ENCODE data around the gene CNST. TPM values are rescaled to one million over a fixed set of nuclear protein-coding genes. Genes with fewer than 3 reads are reported as not detected.

The CNST gene
- total RNA-seq, 1 experiment from 2014 or later: 9.1 TPM

GRCh38 chr1:246669659-246670058 lies 103.4 kb downstream of the CNST start:
- intact Hi-C loops (cut with micrococcal nuclease; ENCODE audit: unreplicated experiment): no loop called here
- H3F3A ChIP-seq (ENCODE audit: insufficient read depth, low read depth): no peaks in the 10 kb centered on the region
- ChIA-PET POLR2A (ENCODE audit: unreplicated experiment) (no interaction called here), CTCF (no interaction called here)
- DNase-seq: no peak
- no peaks in the 10 kb centered on the region for H3K9me2 ChIP-seq (ENCODE audit: insufficient read depth)
- no peaks in the 10 kb centered on the region for H3K4me1 ChIP-seq (replicated peaks; ENCODE audit: insufficient read depth)
- no peaks in the 10 kb centered on the region for H3K79me2 ChIP-seq (ENCODE audit: low read depth)
- no peak overlapping the region for H3K27ac ChIP-seq
- H3K4me3 ChIP-seq: no peak overlapping the region
- TF ChIP-seq CTCF (conservative IDR thresholded peaks at IDR 0.05) (no peak), EZH2 (IDR thresholded peaks at IDR 0.05; ENCODE audit: low read depth) (no peak)
- BruUV-seq (replicated peaks): no TSS peak
- H3K4me2 ChIP-seq: no peak overlapping the region
- H3K36me3 ChIP-seq (ENCODE audit: low read depth): no peaks in the 10 kb centered on the region
- H2AFZ ChIP-seq: no peak overlapping the region
- H3K27me3 ChIP-seq (ENCODE audit: insufficient read depth, low read depth): no peaks in the 10 kb centered on the region
- no peaks in the 10 kb centered on the region for H4K20me1 ChIP-seq (ENCODE audit: insufficient read depth)
- H3K9me3 ChIP-seq (ENCODE audit: insufficient read depth, low read depth): no peaks in the 10 kb centered on the region

- H3F3A ChIP-seq (ENCODE audit: insufficient read depth, low read depth): no peaks in the 10 kb centered on the region
- ChIA-PET CTCF (interaction anchor here (0.5 kb wide), 1 partner anchor 48 kb away, joined by 4 read pairs; no protein-coding TSS in a partner anchor), POLR2A (ENCODE audit: unreplicated experiment) (no interaction called here)
- H3K4me2 ChIP-seq: no peak overlapping the region
- no peak overlapping the region for H3K4me3 ChIP-seq
- no peak for DNase-seq
- H3K9me2 ChIP-seq (ENCODE audit: insufficient read depth): no peaks in the 10 kb centered on the region
- BruUV-seq (replicated peaks): no TSS peak
- H4K20me1 ChIP-seq (ENCODE audit: insufficient read depth): no peaks in the 10 kb centered on the region
- H3K79me2 ChIP-seq (ENCODE audit: low read depth): no peaks in the 10 kb centered on the region
- no peaks in the 10 kb centered on the region for H3K27me3 ChIP-seq (ENCODE audit: insufficient read depth, low read depth)
- H3K9me3 ChIP-seq (ENCODE audit: insufficient read depth, low read depth): no peaks in the 10 kb centered on the region
- intact Hi-C loops (cut with micrococcal nuclease; ENCODE audit: unreplicated experiment): no loop called here
- no peak overlapping the region for H2AFZ ChIP-seq
- H3K4me1 ChIP-seq (replicated peaks; ENCODE audit: insufficient read depth): no peaks in the 10 kb centered on the region
- no peak overlapping the region for H3K27ac ChIP-seq
- no peak for TF ChIP-seq CTCF (conservative IDR thresholded peaks at IDR 0.05)
- no peak for TF ChIP-seq EZH2 (IDR thresholded peaks at IDR 0.05; ENCODE audit: low read depth)
- H3K36me3 ChIP-seq (ENCODE audit: low read depth): no peaks in the 10 kb centered on the region
Measured at GRCh38 chr1:246674049-246674448, 107.8 kb downstream of the CNST start.

- TF ChIP-seq CTCF (conservative IDR thresholded peaks at IDR 0.05): no peak
- TF ChIP-seq EZH2 (IDR thresholded peaks at IDR 0.05; ENCODE audit: low read depth): no peak
- Histone ChIP-seq H3K4me1 (replicated peaks; ENCODE audit: insufficient read depth) (no peaks in the 10 kb centered on the region), H3K27me3 (ENCODE audit: insufficient read depth, low read depth) (no peaks in the 10 kb centered on the region), H3K79me2 (ENCODE audit: low read depth) (no peaks in the 10 kb centered on the region), H3K4me2 (no peak overlapping the region), H3K9me2 (ENCODE audit: insufficient read depth) (no peaks in the 10 kb centered on the region), H4K20me1 (ENCODE audit: insufficient read depth) (no peaks in the 10 kb centered on the region), H2AFZ (no peak overlapping the region), H3K27ac (no peak overlapping the region), H3F3A (ENCODE audit: insufficient read depth, low read depth) (no peaks in the 10 kb centered on the region), H3K36me3 (ENCODE audit: low read depth) (no peaks in the 10 kb centered on the region), H3K9me3 (ENCODE audit: insufficient read depth, low read depth) (no peaks in the 10 kb centered on the region), H3K4me3 (no peak overlapping the region)
- DNase-seq: no peak
- intact Hi-C loops (cut with micrococcal nuclease; ENCODE audit: unreplicated experiment): no loop called here
- ChIA-PET CTCF (no interaction called here), POLR2A (ENCODE audit: unreplicated experiment) (no interaction called here)
- no TSS peak for BruUV-seq (replicated peaks)
Measured at GRCh38 chr1:246677842-246678241, 111.6 kb downstream of the CNST start.

Data from PC-9 (cell line).